GM10248 (cell line): ENCODE measurements around the gene FGF18.

Experiments used
- CTCF ChIA-PET: fragments of 300-600 bp; sonication (Branson Sonifier 250); formaldehyde crosslinking; extraction: SDS; loops from one replicate; lab custom pipeline; 2021; ENCODE audit warnings: antibody characterized with exemption; lab: Yijun Ruan, JAX
- POLR2A ChIA-PET: fragments of 350-650 bp; sonication (Branson Sonifier 250); formaldehyde crosslinking; extraction: SDS; loops from one replicate; lab custom pipeline; 2020; ENCODE audit warnings: antibody characterized with exemption; lab: Yijun Ruan, JAX
- DNase-seq: peaks from one replicate; pipeline ENCODE4 v3.0.0; 2012; ENCODE audit errors: extremely low spot score
- CTCF ChIP-seq: IDR thresholded peaks from 2 replicates; pipeline ENCODE4 v1.5.1; 2012; ENCODE audit warnings: mild to moderate bottlenecking, low read depth; ENCODE audit errors: extremely low read depth, missing control alignments, control extremely low read depth

The FGF18 gene

GRCh38 chr5:171455522-171455921, 36.1 kb downstream of the FGF18 start:
- ChIA-PET CTCF (no interaction called here), POLR2A (no interaction called here)
- no peak for DNase-seq
- TF ChIP-seq CTCF = no peak

- ChIA-PET CTCF (no interaction called here), POLR2A (no interaction called here)
- no peak for TF ChIP-seq CTCF
- DNase-seq = no peak
Measured at GRCh38 chr5:171457208-171457981, 37.9 kb downstream of the FGF18 start.

- no peak for TF ChIP-seq CTCF
- CTCF ChIA-PET = interaction anchor here (0.9 kb wide), 1 partner anchor 23 kb away, joined by 3 read pairs; no protein-coding TSS in a partner anchor
Measured at GRCh38 chr5:171459839-171460238, 40.4 kb downstream of the FGF18 start.

GRCh38 chr5:171462136-171462927, 42.9 kb downstream of the FGF18 start:
- ChIA-PET CTCF (interaction anchor here (1.4 kb wide), 1 partner anchor 22 kb away, joined by 4 read pairs; no protein-coding TSS in a partner anchor), POLR2A (no interaction called here)
- TF ChIP-seq CTCF = no peak
- DNase-seq = no peak

More at GRCh38 chr5:171459839-171460238, 40.4 kb downstream of the FGF18 start:
- POLR2A ChIA-PET = no interaction called here
- no peak for DNase-seq

- TF ChIP-seq CTCF = no peak
- POLR2A ChIA-PET = no interaction called here
- CTCF ChIA-PET = interaction anchor here (1.4 kb wide), 2 partner anchors 10 to 21 kb away, joined by 3 to 4 read pairs; no protein-coding TSS in a partner anchor
- DNase-seq = no peak
Measured at GRCh38 chr5:171462928-171463861, 43.7 kb downstream of the FGF18 start.

- no peak for DNase-seq
- ChIA-PET CTCF (interaction anchor here (1.4 kb wide), 1 partner anchor 10 kb away, joined by 3 read pairs; no protein-coding TSS in a partner anchor), POLR2A (no interaction called here)
- no peak for TF ChIP-seq CTCF
Measured at GRCh38 chr5:171463862-171464229, 44.4 kb downstream of the FGF18 start.
